HepG2 (cell line): Measurements from ENCODE around the gene SKP1. TPM values are rescaled to one million over a fixed set of nuclear protein-coding genes. Genes with fewer than 3 reads are reported as not detected.

Experiments
- DR1 ChIP-seq: sonication (generic); formaldehyde crosslinking; IDR thresholded peaks from 2 replicates; pipeline ENCODE4 v1.8.0; 2021; ENCODE audit warnings: mild to moderate bottlenecking, missing genetic modification reagents, inconsistent platforms
- RAD21 ChIP-seq: fragments of 450-650 bp; formaldehyde crosslinking; IDR thresholded peaks from 2 replicates; pipeline ENCODE4 v1.5.0; 2020; ENCODE audit warnings: mild to moderate bottlenecking
- SP4 ChIP-seq: sonication (generic); formaldehyde crosslinking; IDR thresholded peaks from 2 replicates; pipeline ENCODE4 v1.8.1; 2023; ENCODE audit warnings: mild to moderate bottlenecking, missing genetic modification reagents
- SP5 ChIP-seq: IDR thresholded peaks from 2 replicates; pipeline ENCODE4 v1.6.1; 2016; ENCODE audit warnings: low read depth, borderline replicate concordance
- ZBTB38 ChIP-seq: sonication (generic); formaldehyde crosslinking; IDR thresholded peaks from 2 replicates; pipeline ENCODE4 v1.5.1; 2020; ENCODE audit warnings: mild to moderate bottlenecking, missing genetic modification reagents
- ZKSCAN8 ChIP-seq: IDR thresholded peaks from 2 replicates; pipeline ENCODE4 v1.6.1; 2016; ENCODE audit warnings: borderline replicate concordance, missing genetic modification reagents, missing compliant biosample characterization
- ZNF281 ChIP-seq: sonication (generic); formaldehyde crosslinking; IDR thresholded peaks from 2 replicates; pipeline ENCODE4 v1.4.0; 2020; ENCODE audit warnings: missing genetic modification reagents, borderline replicate concordance
- ZNF576 ChIP-seq: sonication (generic); formaldehyde crosslinking; IDR thresholded peaks from 2 replicates; pipeline ENCODE4 v1.4.0; 2020; ENCODE audit warnings: mild to moderate bottlenecking, missing genetic modification reagents
- ZNF687 ChIP-seq: sonication (generic); formaldehyde crosslinking; IDR thresholded peaks from 2 replicates; pipeline ENCODE4 v1.5.1; 2020; ENCODE audit warnings: mild to moderate bottlenecking, missing genetic modification reagents, moderate library complexity
- polyA plus RNA-seq, 8 experiments: library from polyadenylated mRNA; depleted of rRNA in 3 of 8; stranded (reverse) in 7 of 8; unstranded in 1 of 8; fragments of >200 nt; fragmentation: Illumina TruSeq in 4 of 8; extraction: Trizol in 4 of 8; gene quantifications; 2 replicates each; pipeline versions ENCODE4 v1.2.1 to v1.2.3, GENCODE V29; 2011 to 2016; ENCODE audit warnings: low read depth in 4 of 8, missing spikeins in 1 of 8, mixed read lengths in 1 of 8; ENCODE audit not compliant: insufficient read depth in 1 of 8
- total RNA-seq, 5 experiments: library from RNA; depleted of rRNA; stranded (reverse); fragments of >200 nt; fragmentation: Illumina TruSeq; extraction: Trizol; gene quantifications; 2 replicates each; pipeline ENCODE4 v1.2.3, GENCODE V29; 2016; ENCODE audit warnings: low read depth in 1 of 5
- TF ChIP-seq, protein P1 (sequence below): sonication (generic); formaldehyde crosslinking; IDR thresholded peaks from 2 replicates; pipeline ENCODE4 v1.5.0; 2020; ENCODE audit warnings: mild to moderate bottlenecking, missing genetic modification reagents, borderline replicate concordance
- TF ChIP-seq, protein P2 (sequence below): sonication (generic); formaldehyde crosslinking; IDR thresholded peaks from 2 replicates; pipeline ENCODE4 v1.4.0; 2020; ENCODE audit warnings: missing genetic modification reagents
- TF ChIP-seq, protein P3 (sequence below): IDR thresholded peaks from 2 replicates; pipeline ENCODE4 v1.6.1; 2016; ENCODE audit warnings: missing genetic modification reagents, missing compliant biosample characterization

SKP1 gene
- total and polyA plus RNA-seq, 2 of the 13 experiments (the other 11 are each of a cell fraction or from before 2014, with no cell fraction given): 134 to 340 TPM

DNA sequence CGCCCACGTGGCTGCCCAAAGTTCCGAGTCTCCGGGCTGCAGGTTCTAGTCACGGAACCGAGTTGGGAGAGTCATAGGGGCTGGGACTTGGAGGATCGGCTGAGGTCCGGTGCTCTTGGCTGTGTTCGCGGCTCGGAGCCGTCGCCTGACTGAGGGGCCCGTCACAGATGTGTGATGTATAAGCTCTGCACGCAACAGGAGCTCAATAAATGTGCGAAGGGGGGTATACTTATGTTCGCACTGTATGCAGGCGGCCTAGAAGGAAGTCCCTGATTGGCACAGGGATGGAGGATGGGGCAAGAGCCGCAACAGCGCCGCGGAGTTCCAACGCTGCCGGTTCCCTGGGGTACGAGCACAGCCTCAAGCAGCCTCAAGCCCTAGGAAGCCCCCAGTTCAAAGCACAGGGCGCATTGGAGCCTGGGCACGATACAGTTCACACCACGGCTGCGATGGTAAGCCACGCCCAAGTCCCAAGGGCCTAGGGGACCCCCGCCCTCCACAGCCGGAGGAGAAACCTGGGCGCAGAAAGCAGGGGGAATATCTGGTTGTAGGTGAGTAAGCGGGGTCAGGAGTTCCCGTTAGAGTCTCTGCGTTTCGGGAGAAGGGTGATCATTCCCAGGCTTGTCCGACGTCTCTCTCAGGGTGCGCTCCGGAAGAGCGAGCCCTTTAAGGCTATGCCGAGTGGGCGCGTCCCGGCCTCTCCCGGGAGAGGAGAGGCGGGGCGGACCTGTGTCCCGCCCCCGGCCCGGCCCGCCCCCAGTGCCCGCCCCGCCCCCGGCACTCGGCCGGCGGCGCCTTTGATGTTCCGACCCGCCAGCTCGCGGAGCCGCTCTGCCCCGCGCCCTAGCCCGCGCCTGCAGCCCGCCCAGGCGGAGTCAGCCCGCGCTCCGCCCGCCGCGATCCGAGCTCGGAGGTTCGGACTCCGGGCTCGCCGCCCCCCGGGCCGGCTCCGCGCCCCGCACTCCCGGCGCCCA, 62.6 kb downstream of the SKP1 start, which contains the start of gene TCF7 (continued):
- TF ChIP-seq, protein P1, sequence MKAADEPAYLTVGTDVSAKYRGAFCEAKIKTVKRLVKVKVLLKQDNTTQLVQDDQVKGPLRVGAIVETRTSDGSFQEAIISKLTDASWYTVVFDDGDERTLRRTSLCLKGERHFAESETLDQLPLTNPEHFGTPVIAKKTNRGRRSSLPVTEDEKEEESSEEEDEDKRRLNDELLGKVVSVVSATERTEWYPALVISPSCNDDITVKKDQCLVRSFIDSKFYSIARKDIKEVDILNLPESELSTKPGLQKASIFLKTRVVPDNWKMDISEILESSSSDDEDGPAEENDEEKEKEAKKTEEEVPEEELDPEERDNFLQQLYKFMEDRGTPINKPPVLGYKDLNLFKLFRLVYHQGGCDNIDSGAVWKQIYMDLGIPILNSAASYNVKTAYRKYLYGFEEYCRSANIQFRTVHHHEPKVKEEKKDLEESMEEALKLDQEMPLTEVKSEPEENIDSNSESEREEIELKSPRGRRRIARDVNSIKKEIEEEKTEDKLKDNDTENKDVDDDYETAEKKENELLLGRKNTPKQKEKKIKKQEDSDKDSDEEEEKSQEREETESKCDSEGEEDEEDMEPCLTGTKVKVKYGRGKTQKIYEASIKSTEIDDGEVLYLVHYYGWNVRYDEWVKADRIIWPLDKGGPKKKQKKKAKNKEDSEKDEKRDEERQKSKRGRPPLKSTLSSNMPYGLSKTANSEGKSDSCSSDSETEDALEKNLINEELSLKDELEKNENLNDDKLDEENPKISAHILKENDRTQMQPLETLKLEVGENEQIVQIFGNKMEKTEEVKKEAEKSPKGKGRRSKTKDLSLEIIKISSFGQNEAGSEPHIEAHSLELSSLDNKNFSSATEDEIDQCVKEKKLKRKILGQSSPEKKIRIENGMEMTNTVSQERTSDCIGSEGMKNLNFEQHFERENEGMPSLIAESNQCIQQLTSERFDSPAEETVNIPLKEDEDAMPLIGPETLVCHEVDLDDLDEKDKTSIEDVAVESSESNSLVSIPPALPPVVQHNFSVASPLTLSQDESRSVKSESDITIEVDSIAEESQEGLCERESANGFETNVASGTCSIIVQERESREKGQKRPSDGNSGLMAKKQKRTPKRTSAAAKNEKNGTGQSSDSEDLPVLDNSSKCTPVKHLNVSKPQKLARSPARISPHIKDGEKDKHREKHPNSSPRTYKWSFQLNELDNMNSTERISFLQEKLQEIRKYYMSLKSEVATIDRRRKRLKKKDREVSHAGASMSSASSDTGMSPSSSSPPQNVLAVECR (CRISPR knock-in tag): peak; percentile 11; the same call in 1 of the 2 replicates
- TF ChIP-seq, protein P2, sequence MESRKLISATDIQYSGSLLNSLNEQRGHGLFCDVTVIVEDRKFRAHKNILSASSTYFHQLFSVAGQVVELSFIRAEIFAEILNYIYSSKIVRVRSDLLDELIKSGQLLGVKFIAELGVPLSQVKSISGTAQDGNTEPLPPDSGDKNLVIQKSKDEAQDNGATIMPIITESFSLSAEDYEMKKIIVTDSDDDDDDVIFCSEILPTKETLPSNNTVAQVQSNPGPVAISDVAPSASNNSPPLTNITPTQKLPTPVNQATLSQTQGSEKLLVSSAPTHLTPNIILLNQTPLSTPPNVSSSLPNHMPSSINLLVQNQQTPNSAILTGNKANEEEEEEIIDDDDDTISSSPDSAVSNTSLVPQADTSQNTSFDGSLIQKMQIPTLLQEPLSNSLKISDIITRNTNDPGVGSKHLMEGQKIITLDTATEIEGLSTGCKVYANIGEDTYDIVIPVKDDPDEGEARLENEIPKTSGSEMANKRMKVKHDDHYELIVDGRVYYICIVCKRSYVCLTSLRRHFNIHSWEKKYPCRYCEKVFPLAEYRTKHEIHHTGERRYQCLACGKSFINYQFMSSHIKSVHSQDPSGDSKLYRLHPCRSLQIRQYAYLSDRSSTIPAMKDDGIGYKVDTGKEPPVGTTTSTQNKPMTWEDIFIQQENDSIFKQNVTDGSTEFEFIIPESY (CRISPR knock-in tag): 0 out of 2 replicates have a peak, but pooled peaks have one; percentile 14
- TF ChIP-seq ZKSCAN8 (peak; percentile 51; the same call in 1 of the 2 replicates), ZNF281 (peak; percentile 18; the same call in 1 of the 2 replicates), SP4 (CRISPR knock-in tag) (peak; percentile 63), ZNF576 (CRISPR knock-in tag) (no peak), DR1 (CRISPR knock-in tag) (0 out of 2 replicates have a peak, but pooled peaks have one; percentile 28), RAD21 (CRISPR knock-in tag) (peak; percentile 18; the same call in 1 of the 2 replicates), ZNF687 (CRISPR knock-in tag) (peak; percentile 15; the same call in 1 of the 2 replicates), SP5 (CRISPR knock-in tag) (peak; percentile 74), ZBTB38 (CRISPR knock-in tag) (peak; percentile 67; the same call in 1 of the 2 replicates)
- TF ChIP-seq, protein P3, sequence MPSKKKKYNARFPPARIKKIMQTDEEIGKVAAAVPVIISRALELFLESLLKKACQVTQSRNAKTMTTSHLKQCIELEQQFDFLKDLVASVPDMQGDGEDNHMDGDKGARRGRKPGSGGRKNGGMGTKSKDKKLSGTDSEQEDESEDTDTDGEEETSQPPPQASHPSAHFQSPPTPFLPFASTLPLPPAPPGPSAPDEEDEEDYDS (CRISPR knock-in tag): peak; percentile 57; the same call in 1 of the 2 replicates
